Superior temporal gyrus (tissue), 1 donor: ENCODE data around the gene MORN1.
A peak's percentile ranks its signal among the peaks of the same experiment; 100 is the strongest.

Experiments used
- DNase-seq: peaks from one replicate; pipeline ENCODE4 v3.0.0-alpha.2; 2016; ENCODE audit errors: extremely low spot score

MORN1 gene

DNA sequence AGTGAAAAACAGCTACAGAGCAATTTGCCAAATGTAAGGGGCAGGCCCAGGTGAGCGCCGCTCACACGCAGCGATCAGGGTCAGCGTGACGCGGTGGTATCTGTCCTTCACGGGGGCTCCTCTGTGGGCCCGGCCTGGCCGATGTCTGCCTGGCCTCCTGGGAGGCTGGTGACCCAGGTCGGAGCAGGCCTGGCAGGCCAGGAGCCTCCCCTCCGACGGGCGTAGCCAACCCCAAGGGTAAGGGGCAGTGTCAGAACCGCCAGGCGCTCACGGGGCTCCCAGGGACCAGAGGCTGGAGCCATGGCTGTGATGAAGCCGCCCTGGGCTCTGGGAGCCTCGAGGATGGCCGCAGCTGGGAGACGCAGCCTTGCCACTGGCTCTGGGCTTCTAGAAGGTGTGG, 72.1 kb downstream of the MORN1 start:
- no peak for DNase-seq

DNA sequence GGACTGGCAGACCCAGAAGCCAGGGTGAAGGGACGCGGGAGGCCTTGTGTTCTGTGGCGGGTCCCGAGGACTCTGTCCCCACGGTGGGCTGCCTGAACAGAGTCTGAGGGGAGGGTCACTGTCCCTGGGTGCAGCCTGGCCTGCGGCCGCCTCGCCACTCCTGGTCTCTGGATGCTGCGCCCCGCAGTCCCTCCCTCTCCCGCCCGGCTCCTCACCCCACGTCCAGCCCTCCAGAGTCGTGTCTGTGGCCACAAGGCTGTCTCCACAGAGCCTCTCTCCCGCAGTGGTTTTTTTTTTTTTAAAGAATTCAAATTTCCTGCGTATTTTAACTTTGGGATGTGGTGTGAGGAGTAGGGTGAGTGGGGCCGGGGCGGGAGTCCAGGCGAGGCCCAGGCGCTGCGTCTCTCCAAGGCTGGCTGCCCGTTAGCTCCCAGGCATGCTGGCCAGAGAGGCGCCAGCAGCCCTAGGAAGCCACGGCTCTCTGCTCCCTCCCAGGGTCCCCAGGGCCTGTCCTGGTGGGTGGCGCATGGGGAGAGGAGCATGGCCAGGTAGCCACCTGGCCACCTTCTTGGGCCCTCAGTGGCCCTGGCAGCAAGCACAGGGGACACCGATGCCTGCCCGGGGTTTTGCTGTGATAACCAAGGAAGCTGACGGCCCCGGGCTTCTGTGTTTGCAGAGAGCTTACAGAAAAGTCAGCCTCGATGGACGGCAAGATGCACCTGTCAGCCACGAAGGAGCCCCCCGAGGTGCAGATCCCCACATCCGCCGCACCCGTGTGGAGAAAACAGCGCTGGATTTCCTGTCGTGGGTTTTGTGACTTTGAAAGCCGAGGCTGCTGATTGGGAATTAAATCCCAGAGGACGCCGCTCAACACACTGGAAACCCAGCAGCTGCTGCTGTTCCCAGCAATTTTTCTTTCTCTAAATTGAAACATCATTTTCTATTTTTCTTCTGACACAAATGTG, 72.8 kb downstream of the MORN1 start:
- no peak for DNase-seq

DNA sequence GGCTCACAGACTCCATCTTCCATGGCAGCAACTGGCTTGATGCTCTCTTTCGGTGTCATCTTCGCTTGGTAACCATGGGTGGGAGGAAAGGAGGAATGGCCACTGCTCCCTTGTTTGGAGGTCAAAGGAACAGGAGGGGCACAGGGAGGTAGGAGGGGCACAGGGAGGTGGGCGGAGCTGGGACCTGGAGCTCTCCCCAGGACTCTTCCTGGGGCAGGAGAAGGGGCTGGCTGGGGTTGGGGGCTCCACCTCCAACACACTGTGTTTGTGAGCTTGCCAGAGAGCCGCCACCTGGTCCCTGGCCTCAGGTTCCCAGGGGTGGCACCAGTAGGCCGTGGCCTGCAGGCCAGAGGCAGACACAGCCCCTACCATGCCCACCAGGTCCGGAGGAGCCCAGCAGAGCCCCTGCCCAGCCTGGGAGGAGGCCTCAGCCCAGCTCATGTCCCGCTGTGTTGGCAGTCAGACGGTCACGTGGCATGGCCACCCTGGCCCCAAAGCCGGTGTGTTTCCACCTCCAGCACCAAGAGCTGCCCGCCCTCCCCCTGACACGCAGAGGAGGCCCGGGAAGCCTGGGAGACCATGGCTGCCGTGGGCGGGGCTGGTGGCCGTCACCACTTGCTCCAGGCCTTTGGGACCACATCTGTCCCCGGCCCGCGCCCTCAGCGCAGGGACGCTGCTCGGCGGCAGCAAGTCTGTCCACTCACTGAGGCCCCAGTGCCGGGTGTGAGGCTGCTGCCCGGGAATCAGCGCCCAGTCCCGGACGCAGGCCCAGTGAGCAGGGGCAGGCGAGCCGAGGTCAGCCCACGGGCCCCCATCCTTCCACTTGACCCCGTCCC, 73.9 kb downstream of the MORN1 start:
- no peak for DNase-seq

DNA sequence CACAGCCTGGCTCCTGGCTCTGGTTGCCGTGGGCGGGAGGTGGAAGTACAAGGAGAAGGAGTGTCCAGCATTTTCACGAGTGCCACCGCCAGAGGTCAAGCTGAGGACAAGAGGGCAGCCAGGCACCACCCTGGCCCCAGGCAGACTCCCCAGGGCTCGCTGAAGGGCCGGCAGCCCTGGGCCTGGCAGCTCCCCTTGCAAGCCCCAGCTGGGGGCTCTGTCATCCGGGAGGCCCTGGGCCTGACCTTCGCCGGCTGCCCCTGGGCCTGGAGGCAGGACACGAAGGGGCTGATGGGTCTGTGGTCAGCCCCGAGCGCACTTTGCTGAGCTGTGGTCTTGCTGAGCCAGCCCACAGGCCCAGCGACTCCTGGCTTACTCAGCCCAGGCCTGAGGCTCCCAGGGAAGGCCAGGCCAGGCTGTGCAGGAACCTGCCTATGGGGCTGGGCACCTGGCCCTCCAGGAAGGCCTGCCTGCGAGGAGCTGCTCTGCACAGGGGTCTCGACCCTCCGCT, 74.8 kb downstream of the MORN1 start:
- no peak for DNase-seq

DNA sequence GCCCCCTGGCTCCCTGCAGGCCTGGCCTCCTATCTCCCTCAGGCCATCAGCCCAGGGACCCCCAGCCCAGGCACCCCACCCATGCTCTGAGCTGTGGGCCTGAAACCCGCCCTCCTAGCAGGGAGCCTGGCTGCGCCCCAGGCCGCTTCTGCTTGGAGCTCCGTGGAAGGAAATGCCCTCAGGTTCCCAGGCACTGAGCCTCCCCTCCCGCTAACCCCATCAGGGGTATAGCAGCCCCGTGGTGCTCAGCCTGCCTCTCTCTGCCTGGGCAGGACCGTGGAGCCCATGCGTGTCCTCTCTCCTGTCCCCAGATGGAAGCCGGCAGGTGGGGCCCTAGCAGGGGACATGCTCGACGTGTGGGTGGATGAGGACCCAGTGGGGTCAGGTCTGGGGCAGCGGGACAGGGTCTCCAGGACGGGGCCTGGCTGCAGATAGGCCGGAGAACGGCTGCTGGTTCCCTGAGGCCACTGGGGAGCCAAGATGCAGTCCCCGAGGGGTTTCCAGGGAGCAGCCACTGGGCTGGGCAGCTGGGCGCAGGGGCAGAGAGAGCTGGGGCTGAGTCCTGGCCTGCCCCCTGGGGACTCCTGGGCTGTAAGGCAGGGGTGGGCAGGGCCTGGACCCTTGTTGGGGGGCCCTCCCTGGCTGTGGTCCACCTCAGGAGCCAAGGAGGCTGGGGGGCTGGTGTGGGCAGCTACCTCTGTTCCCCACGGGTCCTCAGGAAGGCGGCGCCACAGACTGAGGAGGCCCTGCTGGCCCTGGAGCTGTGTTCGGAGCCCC, 75.5 kb downstream of the MORN1 start:
- DNase-seq: no peak

DNA sequence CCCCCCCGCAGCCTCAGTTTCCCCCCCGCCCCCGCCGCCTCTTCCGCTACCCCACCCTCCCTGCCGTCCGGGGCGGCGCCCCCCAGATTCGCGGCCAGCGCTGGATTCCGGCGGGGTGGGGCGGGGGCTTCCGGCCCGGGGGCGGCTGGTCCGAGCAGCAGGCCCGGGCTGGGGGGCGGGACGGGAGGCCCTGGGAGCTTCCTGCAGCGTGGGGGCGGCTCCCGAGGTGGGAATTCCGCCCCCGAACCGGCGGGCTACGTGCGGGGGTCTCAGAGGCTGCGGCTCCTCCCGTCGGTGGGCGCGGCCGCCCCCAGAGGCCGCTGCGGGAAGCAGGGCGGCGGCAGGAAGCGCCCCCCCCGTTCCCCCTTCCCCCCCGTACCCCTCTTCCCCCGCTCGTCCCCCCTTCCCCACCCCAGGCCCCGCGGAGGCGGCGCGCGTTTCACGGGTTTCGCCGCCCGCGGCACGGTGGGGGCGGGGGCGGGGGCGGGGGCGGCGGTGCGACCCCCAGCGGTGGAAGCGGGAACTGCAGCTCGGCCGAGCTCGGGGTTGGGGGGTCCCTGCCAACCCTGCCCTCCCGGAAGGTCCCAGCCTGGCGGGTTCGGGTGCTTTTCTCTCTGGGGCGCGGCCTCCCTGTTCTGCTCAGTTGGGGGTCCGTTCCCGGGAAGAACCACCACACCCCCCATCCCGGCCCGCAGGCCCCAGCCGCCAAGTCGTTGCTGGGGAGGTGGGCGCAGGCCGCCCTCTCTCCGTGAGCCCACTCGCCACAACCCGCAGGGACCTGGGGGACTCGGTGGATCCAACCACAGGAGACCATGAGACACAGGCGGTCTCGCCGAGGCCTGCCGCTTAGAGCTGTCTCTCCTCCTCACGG, 76.3 kb downstream of the MORN1 start:
- no peak for DNase-seq

DNA sequence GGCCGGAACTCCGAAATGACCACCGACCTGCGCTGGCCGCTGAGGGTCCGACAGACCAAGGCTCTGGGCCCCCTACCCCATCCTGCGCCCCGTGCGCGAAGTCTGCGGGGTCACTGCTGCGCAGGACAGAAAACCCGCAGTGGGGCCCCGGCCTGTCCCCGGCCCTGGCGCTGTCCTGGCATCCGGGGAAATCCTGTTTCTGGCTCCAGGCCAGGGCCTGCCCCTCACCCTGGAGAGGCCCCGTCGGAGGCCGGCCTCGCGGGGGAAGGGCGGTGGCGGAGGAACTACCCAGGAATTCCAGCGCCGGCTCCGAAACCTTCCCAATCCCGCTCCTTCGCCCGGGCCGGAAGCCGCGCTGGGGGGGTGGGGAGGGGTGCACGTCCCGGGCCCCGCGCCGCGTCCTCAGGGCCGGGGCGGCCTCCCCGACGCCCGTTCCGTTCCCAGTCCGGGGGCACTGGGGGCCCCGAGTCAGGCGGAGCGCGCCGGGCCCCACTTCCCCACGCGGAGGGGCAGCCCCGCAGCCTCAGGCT, 77.0 kb downstream of the MORN1 start:
- no peak for DNase-seq

DNA sequence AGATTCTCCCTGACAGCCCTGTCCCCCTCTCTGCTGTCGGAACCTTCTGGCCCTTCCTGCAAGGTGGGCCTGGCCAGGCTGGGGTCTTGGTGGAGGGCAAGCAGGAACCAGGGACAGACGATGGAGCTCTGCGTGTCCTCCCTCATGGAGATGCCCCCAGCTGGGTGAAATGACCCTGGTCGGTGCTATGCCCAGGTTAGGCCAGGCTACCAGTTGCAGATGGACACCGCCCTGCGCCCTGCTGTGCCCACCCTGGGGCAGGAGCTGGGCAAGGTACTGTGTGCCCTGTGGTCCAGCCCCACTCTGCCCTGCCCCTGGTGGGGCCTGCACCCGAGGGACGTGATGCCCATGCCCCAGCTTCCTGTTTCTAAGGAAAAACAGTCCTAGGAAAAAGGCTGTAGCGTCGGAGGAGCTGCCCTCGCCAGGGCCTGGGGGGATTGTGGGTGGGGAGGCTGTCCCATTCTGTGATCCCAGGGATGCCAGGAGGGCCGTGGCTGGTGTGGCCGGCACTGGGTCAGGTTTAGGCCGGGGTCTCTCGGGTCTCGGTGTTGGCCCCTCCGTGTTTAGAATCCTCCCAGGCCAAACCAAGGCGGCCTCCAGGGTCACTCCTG, 77.6 kb downstream of the MORN1 start:
- DNase-seq: no peak

DNA sequence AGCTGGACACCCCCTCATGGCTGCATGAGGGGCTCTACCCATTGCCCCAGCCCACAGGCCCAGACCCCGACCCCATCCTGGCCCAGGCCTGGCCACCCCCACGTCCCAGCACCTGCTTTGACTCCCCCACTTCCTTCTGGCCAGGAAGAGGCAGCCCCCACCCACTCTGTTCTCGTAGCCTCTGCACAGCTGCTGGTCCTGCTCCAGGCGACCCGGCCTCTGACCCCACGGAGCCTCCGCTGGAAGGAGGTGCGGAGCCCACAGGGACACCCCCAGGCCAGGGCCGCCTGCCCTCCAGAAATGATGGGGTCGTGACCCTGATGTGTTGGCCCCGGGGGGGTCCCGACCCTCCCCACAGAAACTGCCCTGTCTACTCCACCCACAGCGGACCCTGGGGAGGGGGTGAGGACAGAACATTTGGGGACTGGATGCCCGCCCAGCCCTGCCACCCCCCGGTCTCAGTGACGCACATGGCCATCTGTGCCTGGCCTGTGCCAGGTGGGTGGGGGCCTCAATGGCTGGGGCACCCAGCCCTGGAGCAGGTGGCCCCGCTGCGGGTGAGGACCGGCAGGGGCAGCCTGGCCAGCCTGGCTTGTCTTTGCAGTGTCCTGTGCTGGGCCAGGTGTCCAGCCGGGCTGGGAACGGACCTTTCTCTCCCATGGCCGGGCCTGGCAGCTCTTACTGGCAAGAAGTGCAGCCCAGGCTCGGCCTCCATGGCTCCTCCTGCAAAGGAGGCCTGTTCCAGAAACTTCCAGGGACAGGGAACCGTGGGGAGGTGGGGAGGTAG, 78.6 kb downstream of the MORN1 start:
- no peak for DNase-seq

DNA sequence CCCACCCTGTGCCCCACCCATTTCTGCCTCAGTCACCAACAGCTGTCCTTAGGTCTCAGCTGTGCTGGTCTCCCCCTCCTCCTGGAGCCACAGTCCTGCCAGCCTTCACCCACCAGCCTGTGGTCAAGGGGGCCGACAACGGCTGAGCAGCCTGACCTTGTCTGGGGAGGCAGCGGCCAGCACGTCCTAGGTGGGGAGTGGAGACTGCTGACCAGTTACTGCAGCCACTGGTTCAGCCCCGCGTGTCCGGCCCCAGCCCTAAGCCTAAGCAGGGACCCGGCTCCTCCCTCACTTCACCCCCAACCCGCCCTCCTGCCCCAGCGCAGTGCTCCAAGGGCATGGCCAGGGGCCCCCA, 79.2 kb downstream of the MORN1 start:
- DNase-seq: no peak

DNA sequence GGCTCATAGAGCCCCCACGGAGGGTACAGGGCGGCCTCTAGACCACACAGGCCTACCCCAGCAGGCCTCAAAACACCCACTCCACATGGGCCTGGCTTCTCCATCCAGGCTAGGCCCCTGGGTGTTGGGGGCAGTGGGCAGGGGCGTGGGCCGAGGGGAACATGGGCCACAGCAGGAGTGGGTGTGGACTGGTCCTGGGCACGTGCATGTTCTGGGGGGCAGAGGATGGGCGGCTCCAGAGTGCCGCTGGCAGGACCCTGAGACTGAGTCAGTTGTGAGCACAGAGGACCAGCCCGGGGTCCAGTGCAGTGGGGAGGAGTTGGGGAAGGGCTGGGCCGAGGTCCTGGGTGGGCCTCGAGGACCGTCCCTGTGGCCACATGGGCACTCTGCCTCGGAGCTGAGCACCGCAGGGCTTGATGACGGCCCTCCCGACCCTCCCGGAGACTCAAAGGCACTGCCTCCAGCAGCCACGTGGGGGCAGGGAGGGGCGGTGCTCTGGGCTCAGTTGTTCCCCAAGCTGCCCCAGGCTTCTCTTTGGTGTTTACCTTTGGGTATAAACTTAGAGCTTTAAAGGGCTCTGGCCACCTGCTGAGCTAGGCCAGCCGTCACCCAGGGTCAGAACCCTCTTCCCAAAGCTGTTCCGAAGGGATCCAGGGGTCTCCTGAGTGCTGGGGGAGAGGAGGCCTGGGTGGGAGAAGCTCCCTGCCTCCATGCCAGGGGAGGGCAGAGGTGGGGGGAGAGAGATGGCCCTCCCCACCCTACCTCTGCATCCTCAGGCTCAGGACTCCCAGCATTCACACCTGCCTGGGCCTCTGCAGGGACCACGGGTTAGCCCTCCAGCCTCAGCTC, 79.9 kb downstream of the MORN1 start:
- peak; percentile 30 for DNase-seq

DNA sequence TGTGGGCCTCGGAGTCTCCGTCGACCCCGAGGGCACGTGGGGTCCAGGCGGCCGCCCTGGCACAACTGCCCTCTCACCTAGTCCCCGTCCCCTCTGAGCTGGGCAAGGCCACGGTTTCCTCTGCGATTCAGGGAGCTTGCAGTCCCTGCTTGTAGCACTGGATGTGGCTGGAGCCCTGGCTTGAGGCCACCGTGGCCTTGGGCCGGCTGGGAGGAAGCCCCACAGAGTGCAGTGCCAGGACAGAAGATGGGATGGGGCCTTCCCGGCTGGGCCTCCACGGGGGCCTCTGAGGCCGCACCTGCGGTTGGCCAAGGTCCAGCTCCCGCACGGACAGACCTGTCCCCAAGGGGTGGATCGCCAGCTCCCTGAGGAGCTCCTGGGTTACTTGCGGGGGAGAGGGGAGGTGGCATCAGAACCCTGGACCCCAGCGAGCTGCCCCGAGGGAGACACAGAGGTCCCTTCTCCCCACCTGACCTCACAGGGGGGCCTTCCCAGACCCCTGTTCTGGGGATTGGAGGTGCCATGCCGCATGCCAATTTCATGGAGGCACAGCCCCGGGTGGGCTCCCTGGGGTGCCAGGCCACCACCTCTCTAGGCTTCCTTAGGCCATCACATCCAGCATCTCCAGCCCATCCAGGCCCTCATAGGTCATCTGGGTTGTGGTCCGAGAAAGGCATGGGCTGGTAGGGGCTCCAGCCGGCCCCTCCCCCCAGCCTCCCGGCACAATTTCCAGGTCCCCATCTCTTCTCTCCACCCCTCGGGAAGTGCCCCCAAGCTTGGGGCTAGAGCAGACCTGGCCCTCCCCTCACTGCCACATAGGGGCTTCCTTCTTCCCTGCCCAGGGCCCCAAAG, 80.8 kb downstream of the MORN1 start:
- DNase-seq: no peak

DNA sequence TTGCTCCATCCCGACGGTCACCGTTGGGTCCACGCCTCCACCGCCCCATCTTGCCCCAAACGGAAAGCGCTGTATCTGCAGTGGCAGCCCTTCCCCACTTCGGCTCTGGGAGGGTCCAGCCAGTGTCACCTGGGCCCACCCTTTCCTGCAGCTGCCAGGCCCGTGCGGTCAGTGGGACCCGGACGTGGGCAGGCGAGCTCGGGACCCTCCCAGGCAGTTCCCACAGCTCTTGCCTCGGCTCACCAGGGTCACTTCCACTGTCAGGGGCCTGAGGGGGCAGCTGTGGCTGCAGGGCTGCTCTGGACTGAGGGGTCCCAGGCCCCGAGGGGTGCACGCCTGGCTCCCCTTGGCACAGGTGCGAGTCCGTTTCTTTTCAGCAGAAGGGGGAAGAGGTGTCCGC, 82.5 kb downstream of the MORN1 start:
- no peak for DNase-seq

DNA sequence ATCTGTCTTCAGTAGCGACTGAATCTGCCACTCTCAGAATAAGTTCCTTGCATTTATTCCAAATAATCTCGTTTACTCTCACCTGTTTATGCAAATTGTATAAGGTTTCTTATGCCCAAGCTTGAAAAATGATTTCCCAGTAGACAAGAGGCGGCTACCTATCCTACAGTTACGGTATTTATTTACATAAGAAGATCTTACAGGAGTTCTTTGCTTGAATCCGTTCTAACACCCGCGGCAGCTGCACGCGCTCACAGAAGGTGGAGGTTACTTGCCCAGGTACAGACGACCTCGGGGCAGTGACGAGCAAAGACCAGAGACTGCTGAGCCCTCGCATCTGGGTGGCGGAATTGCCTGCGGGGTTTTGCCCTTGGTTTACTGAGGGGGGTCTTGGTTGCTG, 83.4 kb downstream of the MORN1 start:
- DNase-seq: peak; percentile 14

DNA sequence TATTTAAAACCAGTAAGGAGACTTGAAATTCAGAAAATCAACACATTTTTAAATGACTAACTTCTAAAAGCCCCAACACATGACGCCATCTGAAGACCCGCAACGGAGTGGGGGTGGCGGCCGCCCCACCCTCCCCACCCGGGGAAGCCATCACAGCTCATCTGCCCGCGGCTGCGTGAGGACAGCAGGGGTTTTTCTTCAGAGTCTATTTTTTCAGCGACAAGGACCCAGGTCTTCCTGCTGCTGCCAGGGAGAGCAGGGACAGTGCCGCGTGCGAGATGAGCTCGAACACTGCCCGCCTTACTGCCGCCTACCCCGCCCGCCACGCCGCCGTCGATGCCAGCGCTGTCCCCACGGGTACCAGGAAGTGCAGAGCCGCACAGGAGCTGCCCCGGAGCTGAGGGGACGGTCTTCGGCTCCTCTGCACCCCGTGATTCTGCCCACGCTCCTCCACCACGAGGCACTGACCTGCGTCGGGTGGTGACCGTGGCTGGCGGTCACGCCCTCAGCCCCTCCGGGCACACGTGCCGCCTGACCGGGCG, 84.2 kb downstream of the MORN1 start:
- DNase-seq: no peak

DNA sequence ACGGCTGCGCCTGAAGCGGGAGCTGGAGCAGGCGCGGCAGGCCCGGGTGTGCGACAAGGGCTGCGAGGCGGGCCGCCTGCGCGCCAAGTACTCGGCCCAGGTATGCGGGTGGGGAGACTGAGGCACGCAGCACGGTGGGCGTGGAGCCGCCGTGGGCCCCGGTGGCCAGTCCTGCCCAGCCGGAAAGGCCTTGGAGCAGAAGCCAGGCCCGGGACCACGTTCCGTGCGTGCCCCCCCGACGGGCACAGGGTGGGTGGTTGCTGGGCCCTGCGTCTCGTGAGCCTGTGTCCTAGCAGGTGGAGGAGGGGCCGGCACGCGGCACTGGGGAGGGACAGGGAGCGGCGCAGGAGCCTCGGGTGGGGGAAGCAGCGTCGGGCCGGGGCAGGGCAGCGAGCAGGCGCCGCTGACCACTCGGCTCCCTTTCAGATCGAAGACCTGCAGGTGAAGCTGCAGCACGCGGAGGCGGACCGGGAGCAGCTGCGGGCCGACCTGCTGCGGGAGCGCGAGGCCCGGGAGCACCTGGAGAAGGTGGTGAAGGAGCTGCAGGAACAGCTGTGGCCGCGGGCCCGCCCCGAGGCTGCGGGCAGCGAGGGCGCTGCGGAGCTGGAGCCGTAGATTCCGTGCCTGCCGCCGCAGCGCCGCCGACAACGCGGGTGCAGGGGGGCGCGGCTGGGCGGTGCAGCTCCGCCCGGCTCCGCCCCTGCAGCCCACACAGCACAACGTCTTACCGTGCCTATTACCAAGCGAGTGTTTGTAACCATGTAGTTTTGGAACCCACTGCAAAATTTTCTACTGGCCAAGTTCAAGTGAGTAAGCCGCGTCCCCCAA, 85.0 kb downstream of the MORN1 start:
- no peak for DNase-seq
